Mucosa of descending colon (tissue), 3 donors: ENCODE data around the gene EIF2S2. TPM values are rescaled to one million over a fixed set of nuclear protein-coding genes. Genes with fewer than 3 reads are reported as not detected.

ENCODE experiments used
- ATAC-seq: fragments of 200-7000 bp; cut with Tn5 transposase; one replicate; pipeline ENCODE4 v1.9.1; 2020; ENCODE audit warnings: mild to moderate bottlenecking, moderate library complexity
- DNase-seq, 3 donors: peaks; one replicate each; pipeline ENCODE4 v3.0.0-alpha.2; 2020
- H3K36me3 ChIP-seq: fragments of 200-600 bp; one replicate; pipeline ENCODE4 v1.8.0; 2021; ENCODE audit warnings: low read depth, mild to moderate bottlenecking
- H3K4me1 ChIP-seq: fragments of 200-600 bp; one replicate; pipeline ENCODE4 v1.8.0; 2021; ENCODE audit warnings: low read depth, mild to moderate bottlenecking
- H3K4me3 ChIP-seq: fragments of 200-600 bp; one replicate; pipeline ENCODE4 v1.8.0; 2021; ENCODE audit warnings: mild to moderate bottlenecking
- H3K9me3 ChIP-seq: fragments of 200-600 bp; one replicate; pipeline ENCODE4 v1.8.0; 2021; ENCODE audit warnings: mild to moderate bottlenecking
- intact Hi-C, 2 donors: fragments of 100-400 bp; cut with DNase I in 1 of 2; cut with micrococcal nuclease in 1 of 2; formaldehyde crosslinking; loops; one replicate each; pipeline versions ENCODE4 v1.11.0 to v1.11.1; 2022; cut with DNase I, micrococcal nuclease
- total RNA-seq, 3 donors: library from RNA; stranded (reverse); fragmentation: NEBNext Ultra II Directional in 2 of 3; extraction: Animal tissue kit (Norgen Biotek cat#: 25700) in 2 of 3; gene quantifications; one replicate each; pipeline versions ENCODE4 v1.2.1 to v1.2.4, GENCODE V29; 2021 to 2023
- TF ChIP-seq, protein P1 (sequence below): fragments of 200-600 bp; IDR thresholded peaks from one replicate; pipeline ENCODE4 v1.8.0; 2022; ENCODE audit warnings: antibody characterized with exemption, mild to moderate bottlenecking
- donor health status: DM: no; HTN: no; CAD: no; lungs with moderate emphysema.
- donor health status: DM: no; HTN: no; CAD: no.
- donor health status: DM: no; HTN: yes; CAD: no.

EIF2S2 gene
- total RNA-seq, 3 donors from 2014 or later, result 26.5 to 51.7 (median 41.0) TPM

DNA sequence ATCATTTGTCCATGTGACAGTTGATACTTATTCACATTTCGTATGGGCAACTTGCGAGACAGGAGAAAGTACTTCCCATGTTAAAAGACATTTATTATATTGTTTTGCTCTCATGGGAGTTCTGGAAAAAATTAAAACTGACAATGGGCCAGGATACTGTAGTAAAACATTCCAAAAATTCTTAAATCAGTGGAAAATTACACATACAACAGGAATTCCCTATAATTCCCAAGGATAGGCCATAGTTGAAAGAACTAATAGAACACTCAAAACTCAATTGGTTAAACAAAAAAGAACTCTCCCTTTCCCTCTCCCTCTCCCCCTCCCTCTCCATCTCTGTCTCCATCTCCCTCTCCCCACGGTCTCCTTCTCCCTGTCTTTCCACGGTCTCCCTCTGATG, 19.4 kb upstream of the EIF2S2 start:
- Histone ChIP-seq H3K4me1 (no peaks in the 10 kb centered on the region), H3K36me3 (no peaks in the 10 kb centered on the region), H3K9me3 (no peaks in the 10 kb centered on the region), H3K4me3 (no peak overlapping the region)
- DNase-seq (no peak), ATAC-seq (no peak)
- TF ChIP-seq, protein P1, sequence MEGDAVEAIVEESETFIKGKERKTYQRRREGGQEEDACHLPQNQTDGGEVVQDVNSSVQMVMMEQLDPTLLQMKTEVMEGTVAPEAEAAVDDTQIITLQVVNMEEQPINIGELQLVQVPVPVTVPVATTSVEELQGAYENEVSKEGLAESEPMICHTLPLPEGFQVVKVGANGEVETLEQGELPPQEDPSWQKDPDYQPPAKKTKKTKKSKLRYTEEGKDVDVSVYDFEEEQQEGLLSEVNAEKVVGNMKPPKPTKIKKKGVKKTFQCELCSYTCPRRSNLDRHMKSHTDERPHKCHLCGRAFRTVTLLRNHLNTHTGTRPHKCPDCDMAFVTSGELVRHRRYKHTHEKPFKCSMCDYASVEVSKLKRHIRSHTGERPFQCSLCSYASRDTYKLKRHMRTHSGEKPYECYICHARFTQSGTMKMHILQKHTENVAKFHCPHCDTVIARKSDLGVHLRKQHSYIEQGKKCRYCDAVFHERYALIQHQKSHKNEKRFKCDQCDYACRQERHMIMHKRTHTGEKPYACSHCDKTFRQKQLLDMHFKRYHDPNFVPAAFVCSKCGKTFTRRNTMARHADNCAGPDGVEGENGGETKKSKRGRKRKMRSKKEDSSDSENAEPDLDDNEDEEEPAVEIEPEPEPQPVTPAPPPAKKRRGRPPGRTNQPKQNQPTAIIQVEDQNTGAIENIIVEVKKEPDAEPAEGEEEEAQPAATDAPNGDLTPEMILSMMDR, result no peak
- intact Hi-C loops, result no loop called here

DNA sequence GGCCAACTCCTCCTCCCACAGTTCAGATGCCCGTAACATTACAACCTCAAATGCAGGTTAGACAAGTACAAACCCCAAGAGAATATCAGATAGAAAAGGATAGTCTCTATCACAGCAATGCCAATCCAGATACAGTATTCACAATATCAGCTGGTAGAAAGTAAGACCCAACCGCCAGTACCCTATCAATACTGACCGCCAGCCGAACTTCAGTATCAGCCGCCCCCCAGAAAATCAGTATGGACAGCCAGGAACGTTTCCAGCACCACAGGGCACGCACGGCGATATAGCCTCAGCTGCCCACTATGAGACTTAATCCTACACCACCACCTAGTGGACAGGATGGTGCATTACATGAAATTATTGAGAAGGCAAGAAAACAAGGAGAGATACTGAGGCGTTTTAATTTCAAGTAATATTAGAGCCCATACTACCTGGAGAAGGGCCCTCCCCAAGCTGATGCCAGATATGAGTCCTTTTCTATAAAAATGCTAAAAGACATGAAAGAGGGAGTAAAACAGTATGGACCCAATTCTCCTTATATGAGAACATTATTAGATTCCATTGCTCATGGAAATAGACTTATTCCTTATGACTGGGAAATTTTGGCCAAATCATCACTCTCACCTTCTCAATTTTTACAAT, 17.6 kb upstream of the EIF2S2 start:
- ATAC-seq, result peak; percentile 95
- Histone ChIP-seq H3K36me3 (no peaks in the 10 kb centered on the region), H3K4me3 (no peak overlapping the region), H3K9me3 (no peaks in the 10 kb centered on the region), H3K4me1 (no peaks in the 10 kb centered on the region)
- peak in 2 of 3 donors; percentile 49 to 79 for DNase-seq
- intact Hi-C loops, result loop anchor here in 1 of 2 donors (5.0 kb wide), 1 partner anchor 267 kb away; no protein-coding TSS in a partner anchor
- TF ChIP-seq, protein P1, result peak; percentile 58

DNA sequence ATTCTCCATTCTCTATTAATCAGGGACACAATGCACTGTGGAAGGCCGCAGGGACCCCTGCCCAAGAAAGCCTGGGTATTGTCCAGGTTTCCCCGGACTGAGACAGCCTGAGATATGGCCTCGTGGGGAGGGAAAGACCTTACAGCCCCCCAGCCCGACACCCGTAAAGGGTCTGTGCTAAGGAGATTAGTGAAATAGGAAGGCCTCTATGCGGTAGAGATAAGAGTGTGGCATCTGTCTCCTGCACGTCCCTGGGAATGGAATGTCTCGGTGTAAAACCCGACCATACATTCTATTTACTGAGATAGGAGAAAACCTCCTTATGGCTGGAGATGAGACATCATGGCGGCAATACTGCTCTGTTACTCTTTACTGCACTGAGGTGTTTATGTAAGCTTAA, 15.7 kb upstream of the EIF2S2 start:
- no peak for ATAC-seq
- H3K4me3 ChIP-seq, result no peak overlapping the region
- no peaks in the 10 kb centered on the region for H3K36me3 ChIP-seq
- H3K9me3 ChIP-seq, result no peaks in the 10 kb centered on the region
- DNase-seq, result no peak
- intact Hi-C loops, result loop anchor here in 1 of 2 donors (5.0 kb wide), 1 partner anchor 265 kb away; no protein-coding TSS in a partner anchor
- TF ChIP-seq, protein P1, result no peak
- no peaks in the 10 kb centered on the region for H3K4me1 ChIP-seq

DNA sequence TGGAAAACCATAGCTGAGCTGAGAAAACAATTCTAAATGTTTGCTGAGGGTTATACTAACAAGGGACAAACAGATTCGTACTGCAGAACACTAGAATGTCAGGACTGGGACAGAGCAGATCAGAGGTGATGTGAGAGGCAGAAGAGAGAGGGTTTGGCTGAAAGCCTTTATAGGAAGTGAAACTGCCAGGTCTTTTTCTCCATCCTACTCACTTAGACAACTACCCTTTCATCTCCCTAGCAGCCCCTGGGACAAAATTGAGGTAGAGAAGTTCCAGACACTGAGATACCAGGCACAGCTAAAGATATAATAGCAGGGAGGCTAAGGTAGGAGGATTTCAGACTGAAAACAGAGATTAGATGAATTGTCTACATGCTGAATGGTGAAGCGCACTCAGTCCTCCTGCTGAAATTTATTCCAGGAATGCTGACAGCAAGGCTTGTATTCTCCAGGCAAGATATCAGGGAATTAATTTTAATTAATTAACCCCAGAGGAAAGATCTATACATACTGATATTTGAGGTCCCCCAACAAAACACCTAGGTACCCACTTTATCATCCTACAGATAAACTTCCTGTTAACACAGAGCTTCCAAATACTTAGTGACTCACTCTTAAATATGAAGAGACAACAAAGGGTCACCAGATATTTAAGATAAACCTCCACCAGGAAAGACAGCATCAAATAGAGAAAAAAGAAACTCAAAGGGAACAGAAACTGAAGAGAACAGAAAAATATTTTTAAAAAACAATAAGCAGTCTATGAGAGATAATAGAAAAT, 12.6 kb upstream of the EIF2S2 start:
- no peaks in the 10 kb centered on the region for H3K4me1 ChIP-seq
- TF ChIP-seq, protein P1, result no peak
- no peaks in the 10 kb centered on the region for H3K36me3 ChIP-seq
- intact Hi-C loops, result loop anchor here in 1 of 2 donors (5.0 kb wide), 1 partner anchor 262 kb away; no protein-coding TSS in a partner anchor
- ATAC-seq, result no peak
- DNase-seq, result no peak
- no peaks in the 10 kb centered on the region for H3K9me3 ChIP-seq
- no peak overlapping the region for H3K4me3 ChIP-seq

DNA sequence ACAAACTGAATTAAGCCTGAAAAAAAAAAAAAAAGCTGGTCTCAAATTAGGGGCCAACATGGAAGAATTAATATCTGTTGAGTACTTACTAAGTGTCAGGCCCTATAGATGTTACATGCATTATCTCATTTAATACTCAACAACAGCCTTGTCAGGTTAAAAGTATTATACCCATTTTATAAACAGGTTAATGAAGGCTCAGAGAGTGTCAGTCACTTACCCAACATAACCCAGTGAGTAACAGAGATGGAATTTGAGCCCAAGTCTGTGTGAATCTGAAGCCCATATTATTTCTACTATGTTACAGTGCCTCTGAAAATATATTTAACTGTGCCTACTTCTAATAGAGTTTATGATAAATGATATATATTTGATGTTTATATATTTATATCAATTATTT, 11.3 kb upstream of the EIF2S2 start:
- Histone ChIP-seq H3K4me3 (no peak overlapping the region), H3K9me3 (no peaks in the 10 kb centered on the region), H3K4me1 (no peaks in the 10 kb centered on the region), H3K36me3 (no peaks in the 10 kb centered on the region)
- TF ChIP-seq, protein P1, result no peak
- DNase-seq (no peak), ATAC-seq (no peak)
- intact Hi-C loops, result no loop called here
